K562 (cell line): ENCODE data around the gene NGRN. TPM values are rescaled to one million over a fixed set of nuclear protein-coding genes. Genes with fewer than 3 reads are reported as not detected.

Source experiments
- C11orf30 ChIP-seq: fragments of 450-650 bp; IDR thresholded peaks from 2 replicates; pipeline ENCODE4 v1.6.1; 2016; ENCODE audit warnings: low read depth, mild to moderate bottlenecking
- COPS2 ChIP-seq: fragments of 450-650 bp; conservative IDR thresholded peaks from 2 replicates; pipeline ENCODE4 v1.6.1; 2016; ENCODE audit warnings: mild to moderate bottlenecking, moderate library complexity
- DIDO1 ChIP-seq: fragments of 450-650 bp; IDR thresholded peaks from 2 replicates; pipeline ENCODE4 v1.6.1; 2016; ENCODE audit warnings: low read depth, missing biosample characterization, missing genetic modification characterization
- DPF2 ChIP-seq: fragments of 450-650 bp; IDR thresholded peaks from 2 replicates; pipeline ENCODE4 v1.6.1; 2016
- E2F1 ChIP-seq: sonication (generic); formaldehyde crosslinking; IDR thresholded peaks from 2 replicates; pipeline ENCODE4 v1.8.1; 2023; ENCODE audit warnings: mild to moderate bottlenecking, missing genetic modification reagents, moderate library complexity
- E2F4 ChIP-seq: sonication (generic); formaldehyde crosslinking; IDR thresholded peaks from 2 replicates; pipeline ENCODE4 v1.8.0; 2022; ENCODE audit warnings: mild to moderate bottlenecking, low read depth, missing genetic modification reagents
- HES1 ChIP-seq: fragments of 450-650 bp; IDR thresholded peaks from 2 replicates; pipeline ENCODE4 v1.6.1; 2016; ENCODE audit warnings: low read depth, mild to moderate bottlenecking, moderate library complexity
- ILF3 ChIP-seq: fragments of 450-650 bp; IDR thresholded peaks from 2 replicates; pipeline ENCODE4 v1.6.1; 2018; ENCODE audit warnings: antibody characterized with exemption, mild to moderate bottlenecking, moderate library complexity, borderline replicate concordance
- ILK ChIP-seq: fragments of 450-650 bp; IDR thresholded peaks from 2 replicates; pipeline ENCODE4 v1.6.1; 2016; ENCODE audit warnings: missing genetic modification characterization, low read depth, mild to moderate bottlenecking, missing compliant biosample characterization, moderate library complexity, borderline replicate concordance
- IRF9 ChIP-seq: fragments of 450-650 bp; IDR thresholded peaks from 2 replicates; pipeline ENCODE4 v1.6.1; 2016; ENCODE audit warnings: missing biosample characterization, missing genetic modification characterization
- NCOA1 ChIP-seq: fragments of 450-650 bp; IDR thresholded peaks from 2 replicates; pipeline ENCODE4 v1.6.1; 2016; ENCODE audit warnings: low read depth
- NFIC ChIP-seq: fragments of 450-650 bp; IDR thresholded peaks from 2 replicates; pipeline ENCODE4 v1.6.1; 2017; ENCODE audit warnings: mild to moderate bottlenecking, inconsistent platforms
- PYGO2 ChIP-seq: fragments of 450-650 bp; IDR thresholded peaks from 2 replicates; pipeline ENCODE4 v1.6.1; 2016; ENCODE audit warnings: mild to moderate bottlenecking, missing genetic modification characterization, moderate library complexity, missing compliant biosample characterization
- RBM22 ChIP-seq: fragments of 200-400 bp; formaldehyde crosslinking; IDR thresholded peaks from 2 replicates; pipeline ENCODE4 v1.6.1; 2018; ENCODE audit warnings: low read length, low read depth; ENCODE audit not compliant: poor library complexity, severe bottlenecking
- SNIP1 ChIP-seq: fragments of 450-650 bp; IDR thresholded peaks from 2 replicates; pipeline ENCODE4 v1.7.1; 2017; ENCODE audit warnings: low read depth, mild to moderate bottlenecking
- SP2 ChIP-seq: IDR thresholded peaks from 2 replicates; pipeline ENCODE4 v1.6.1; 2011; ENCODE audit warnings: mild to moderate bottlenecking, low read depth, low read length, moderate library complexity; ENCODE audit not compliant: poor library complexity, severe bottlenecking; ENCODE audit errors: extremely low read depth
- TAF1 ChIP-seq: IDR thresholded peaks from 2 replicates; pipeline ENCODE4 v1.6.1; 2011; ENCODE audit warnings: mild to moderate bottlenecking, low read length, moderate library complexity; ENCODE audit not compliant: insufficient read depth, control insufficient read depth, severe bottlenecking; ENCODE audit errors: extremely low read depth
- TCF3 ChIP-seq: sonication (generic); formaldehyde crosslinking; IDR thresholded peaks from 2 replicates; pipeline ENCODE4 v1.4.0; 2020; ENCODE audit warnings: mild to moderate bottlenecking, missing genetic modification reagents
- TEAD1 ChIP-seq, 2 experiments: fragments of 450-650 bp in 1 of 2; sonication (generic) in 1 of 2; formaldehyde crosslinking; IDR thresholded peaks; 2 replicates each; pipeline versions ENCODE4 v1.4.0 to v1.8.0; 2020 to 2022; ENCODE audit warnings: mild to moderate bottlenecking in 2 of 2, missing genetic modification reagents in 1 of 2
- ZBTB17 ChIP-seq: fragments of 450-650 bp; formaldehyde crosslinking; IDR thresholded peaks from 2 replicates; pipeline ENCODE4 v1.4.0; 2020; ENCODE audit warnings: mild to moderate bottlenecking
- ZC3H4 ChIP-seq: sonication (generic); formaldehyde crosslinking; IDR thresholded peaks from 2 replicates; pipeline ENCODE4 v1.9.0; 2021; ENCODE audit warnings: missing genetic modification reagents, borderline replicate concordance
- ZFX ChIP-seq: sonication (generic); formaldehyde crosslinking; IDR thresholded peaks from 2 replicates; pipeline ENCODE4 v1.8.0; 2022; ENCODE audit warnings: mild to moderate bottlenecking, missing genetic modification reagents, moderate library complexity
- ZNF121 ChIP-seq: sonication (generic); formaldehyde crosslinking; conservative IDR thresholded peaks from 2 replicates; pipeline ENCODE4 v1.8.0; 2022; ENCODE audit warnings: missing genetic modification reagents
- ZNF347 ChIP-seq: fragments of 450-650 bp; formaldehyde crosslinking; IDR thresholded peaks from 2 replicates; pipeline ENCODE4 v1.4.0; 2020; ENCODE audit warnings: low read depth, mild to moderate bottlenecking, moderate library complexity
- ZNF551 ChIP-seq: fragments of 250-450 bp; sonication (Bioruptor Pico); IDR thresholded peaks from 2 replicates; pipeline ENCODE4 v1.5.0; 2021; ENCODE audit warnings: mild to moderate bottlenecking, moderate library complexity
- polyA plus RNA-seq, 8 experiments: library from polyadenylated mRNA; depleted of rRNA in 4 of 8; stranded (reverse) in 5 of 8; unstranded in 3 of 8; fragments of >200 nt; fragmentation: Nextera tagmentation in 2 of 8; fragmentation: Illumina TruSeq in 1 of 8; extraction: Ambion mirVana in 2 of 8; extraction: Trizol in 1 of 8; gene quantifications; 2 replicates each; pipeline versions ENCODE4 v1.2.1 to v1.2.3, GENCODE V29; 2011 to 2014; ENCODE audit warnings: inconsistent platforms in 1 of 8, missing spikeins in 1 of 8
- total RNA-seq, 7 experiments: library from RNA; depleted of rRNA in 6 of 7; stranded (reverse); fragments of >200 nt in 6 of 7; fragmentation: Illumina TruSeq in 2 of 7; extraction: Trizol in 2 of 7; gene quantifications; 2 replicates each; pipeline versions ENCODE4 v1.2.1 to v1.2.3, GENCODE V29; 2011 to 2021; ENCODE audit warnings: low replicate concordance in 1 of 7

Gene NGRN
- total and polyA plus RNA-seq, 9 of the 15 experiments (the other 6 are each of a cell fraction or from before 2014, with no cell fraction given) = 14.0 to 73.4 (median 60.0) TPM

- TF ChIP-seq ILF3 (no peak), E2F1 (CRISPR knock-in tag) (no peak), COPS2 (no peak), ZNF121 (CRISPR knock-in tag) (no peak), ZFX (CRISPR knock-in tag) (peak; percentile 46; the same call in 1 of the 2 replicates), ZC3H4 (CRISPR knock-in tag) (no peak), IRF9 (tag) (no peak), SNIP1 (no peak), DIDO1 (tag) (no peak), TCF3 (CRISPR knock-in tag) (no peak), SP2 (no peak), E2F4 (CRISPR knock-in tag) (no peak), NFIC (peak; percentile 10; the same call in 1 of the 2 replicates), ILK (no peak), DPF2 (no peak), PYGO2 (no peak), RBM22 (no peak), C11orf30 (no peak), HES1 (no peak), ZNF551 (CRISPR knock-in tag) (no peak), ZNF347 (no peak), ZBTB17 (CRISPR knock-in tag) (no peak), TEAD1 (CRISPR knock-in tag; IDR thresholded peaks at IDR 0.05) (peak in 1 of 2 experiments; percentile 50; a peak in 1 of 4 replicates), NCOA1 (no peak), TAF1 (peak; percentile 17)
Observed at GRCh38 chr15:90300988-90301706, 35.7 kb downstream of the NGRN start (continued).
